Activated naive CD4-positive, alpha-beta T cell treated with anti-CD3 and anti-CD28 coated beads, Interleukin-2, amount 50 U/mL, for 24 hours (primary cell): ENCODE measurements around the gene PADI1.

Experiments used
- H3K27ac Mint-ChIP-seq: one replicate; pipeline ENCODE4 v1.8.0; 2021; ENCODE audit warnings: mild to moderate bottlenecking, mixed read lengths
- H3K27me3 Mint-ChIP-seq: one replicate; pipeline ENCODE4 v1.8.0; 2021; ENCODE audit warnings: mixed read lengths
- H3K36me3 Mint-ChIP-seq: one replicate; pipeline ENCODE4 v1.8.0; 2021; ENCODE audit warnings: mixed read lengths
- H3K4me1 Mint-ChIP-seq: one replicate; pipeline ENCODE4 v1.8.0; 2021; ENCODE audit warnings: mixed read lengths
- H3K4me3 Mint-ChIP-seq: one replicate; pipeline ENCODE4 v1.8.0; 2021; ENCODE audit warnings: mild to moderate bottlenecking, mixed read lengths
- H3K9me3 Mint-ChIP-seq: one replicate; pipeline ENCODE4 v1.8.0; 2021; ENCODE audit warnings: mixed read lengths

PADI1 gene

GRCh38 chr1:17295292-17295691 is 90.4 kb downstream of the PADI1 start:
- H3K36me3 Mint-ChIP-seq: no peaks in the 10 kb centered on the region
- peaks cover 10% of the 10 kb centered on the region for H3K27me3 Mint-ChIP-seq
- no peak overlapping the region for H3K27ac Mint-ChIP-seq
- no peak overlapping the region for H3K4me3 Mint-ChIP-seq
- H3K4me1 Mint-ChIP-seq: no peaks in the 10 kb centered on the region
- no peaks in the 10 kb centered on the region for H3K9me3 Mint-ChIP-seq
